Measurements from ENCODE around the gene KIR2DL4.

The KIR2DL4 gene

DNA sequence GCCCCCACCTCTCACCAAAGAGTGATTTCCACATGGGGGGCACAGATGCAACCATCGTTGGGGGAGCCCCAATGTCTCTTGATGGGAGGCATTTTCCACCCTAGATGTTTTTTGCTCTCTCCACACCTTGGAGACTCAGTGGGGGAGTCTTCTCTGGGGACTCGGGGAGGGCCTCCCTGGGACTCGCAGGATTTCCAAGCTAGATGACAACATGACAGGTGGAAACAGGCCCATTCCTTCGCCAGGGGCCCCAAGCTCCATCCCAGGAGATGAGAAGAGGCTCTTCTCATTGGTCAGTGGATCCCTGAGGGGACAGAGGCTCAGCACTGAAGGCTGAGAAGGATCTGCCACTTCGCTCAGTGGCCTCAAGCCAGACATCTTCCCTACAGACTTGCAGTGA lies 12.7 kb upstream of the KIR2DL4 start:
- no peak overlapping the region for H4K5ac ChIP-seq (ENCODE audit: low read length)
- no peaks in the 10 kb centered on the region for H3K27me3 ChIP-seq (ENCODE audit: insufficient read depth, low read length, poor library complexity)
- H3K4me1 ChIP-seq (ENCODE audit: control insufficient read depth, low read depth, low read length): no peaks in the 10 kb centered on the region
- H3K27ac ChIP-seq (ENCODE audit: low read depth, low read length): no peak overlapping the region
- no peaks in the 10 kb centered on the region for H3K79me1 ChIP-seq (ENCODE audit: low read length)
- H3K23ac ChIP-seq (ENCODE audit: low read length): no peak overlapping the region
- H3K79me2 ChIP-seq (ENCODE audit: control insufficient read depth, insufficient read depth, low read length): no peaks in the 10 kb centered on the region
- no CpG with 5 or more reads among the region's 5 CpGs for WGBS (ENCODE audit: extremely low coverage, insufficient coverage, low lambda C conversion rate)
- H4K8ac ChIP-seq (ENCODE audit: low read depth, low read length): no peak overlapping the region
- no peak overlapping the region for H2BK15ac ChIP-seq (replicated peaks; ENCODE audit: low read depth)
- H2BK120ac ChIP-seq (ENCODE audit: low read depth, low read length): no peak overlapping the region
- no peak overlapping the region for H3K4me2 ChIP-seq (ENCODE audit: low read length)
- no peak overlapping the region for H2AK5ac ChIP-seq (ENCODE audit: low read length)
- H3K56ac ChIP-seq (ENCODE audit: low read length): no peak overlapping the region
- H3K9ac ChIP-seq (ENCODE audit: low read length): no peak overlapping the region
- no peak overlapping the region for H2BK5ac ChIP-seq (ENCODE audit: low read length)
- no peak overlapping the region for H3K4me3 ChIP-seq (ENCODE audit: low read length)
- H3K4ac ChIP-seq (ENCODE audit: low read depth, low read length): no peak overlapping the region
- DNase-seq: no peak
- H3K18ac ChIP-seq (ENCODE audit: low read length): no peak overlapping the region
- H3K36me3 ChIP-seq (ENCODE audit: control insufficient read depth, insufficient read depth, low read length): no peaks in the 10 kb centered on the region

- H3K9ac ChIP-seq (ENCODE audit: low read length): no peak overlapping the region
Measured at GRCh38 chr19:54791476-54791875, 11.9 kb upstream of the KIR2DL4 start.

GRCh38 chr19:54792814-54793213 lies 10.6 kb upstream of the KIR2DL4 start:
- Histone ChIP-seq H3K27ac (ENCODE audit: low read depth, low read length) (no peak overlapping the region), H3K36me3 (ENCODE audit: control insufficient read depth, insufficient read depth, low read length) (no peaks in the 10 kb centered on the region), H2AK5ac (ENCODE audit: low read length) (no peak overlapping the region), H4K8ac (ENCODE audit: low read depth, low read length) (no peak overlapping the region), H2BK120ac (ENCODE audit: low read depth, low read length) (no peak overlapping the region), H3K79me2 (ENCODE audit: control insufficient read depth, insufficient read depth, low read length) (no peaks in the 10 kb centered on the region), H3K9ac (ENCODE audit: low read length) (no peak overlapping the region), H2BK5ac (ENCODE audit: low read length) (no peak overlapping the region), H3K79me1 (ENCODE audit: low read length) (no peaks in the 10 kb centered on the region), H3K4me1 (ENCODE audit: control insufficient read depth, low read depth, low read length) (no peaks in the 10 kb centered on the region), H3K4ac (ENCODE audit: low read depth, low read length) (no peak overlapping the region), H2BK15ac (replicated peaks; ENCODE audit: low read depth) (no peak overlapping the region), H3K27me3 (ENCODE audit: insufficient read depth, low read length, poor library complexity) (no peaks in the 10 kb centered on the region), H3K56ac (ENCODE audit: low read length) (no peak overlapping the region), H3K4me3 (ENCODE audit: low read length) (no peak overlapping the region), H4K5ac (ENCODE audit: low read length) (no peak overlapping the region), H3K23ac (ENCODE audit: low read length) (no peak overlapping the region), H3K4me2 (ENCODE audit: low read length) (no peak overlapping the region), H3K18ac (ENCODE audit: low read length) (no peak overlapping the region)
- DNase-seq: no peak
- no CpG with 5 or more reads among the region's 8 CpGs for WGBS (ENCODE audit: extremely low coverage, insufficient coverage, low lambda C conversion rate)

More at GRCh38 chr19:54791476-54791875, 11.9 kb upstream of the KIR2DL4 start:
- Histone ChIP-seq H3K23ac (ENCODE audit: low read length) (no peak overlapping the region), H3K4me1 (ENCODE audit: control insufficient read depth, low read depth, low read length) (no peaks in the 10 kb centered on the region), H4K5ac (ENCODE audit: low read length) (no peak overlapping the region), H3K4me3 (ENCODE audit: low read length) (no peak overlapping the region), H2BK5ac (ENCODE audit: low read length) (no peak overlapping the region), H3K18ac (ENCODE audit: low read length) (no peak overlapping the region), H3K4ac (ENCODE audit: low read depth, low read length) (no peak overlapping the region), H3K27ac (ENCODE audit: low read depth, low read length) (no peak overlapping the region), H3K79me1 (ENCODE audit: low read length) (no peaks in the 10 kb centered on the region), H3K56ac (ENCODE audit: low read length) (no peak overlapping the region), H4K8ac (ENCODE audit: low read depth, low read length) (no peak overlapping the region), H3K4me2 (ENCODE audit: low read length) (no peak overlapping the region), H3K27me3 (ENCODE audit: insufficient read depth, low read length, poor library complexity) (no peaks in the 10 kb centered on the region), H2BK120ac (ENCODE audit: low read depth, low read length) (no peak overlapping the region), H3K36me3 (ENCODE audit: control insufficient read depth, insufficient read depth, low read length) (no peaks in the 10 kb centered on the region), H3K79me2 (ENCODE audit: control insufficient read depth, insufficient read depth, low read length) (no peaks in the 10 kb centered on the region), H2BK15ac (replicated peaks; ENCODE audit: low read depth) (no peak overlapping the region), H2AK5ac (ENCODE audit: low read length) (no peak overlapping the region)
- WGBS (ENCODE audit: extremely low coverage, insufficient coverage, low lambda C conversion rate): no CpG with 5 or more reads among the region's 6 CpGs
- DNase-seq: no peak

DNA sequence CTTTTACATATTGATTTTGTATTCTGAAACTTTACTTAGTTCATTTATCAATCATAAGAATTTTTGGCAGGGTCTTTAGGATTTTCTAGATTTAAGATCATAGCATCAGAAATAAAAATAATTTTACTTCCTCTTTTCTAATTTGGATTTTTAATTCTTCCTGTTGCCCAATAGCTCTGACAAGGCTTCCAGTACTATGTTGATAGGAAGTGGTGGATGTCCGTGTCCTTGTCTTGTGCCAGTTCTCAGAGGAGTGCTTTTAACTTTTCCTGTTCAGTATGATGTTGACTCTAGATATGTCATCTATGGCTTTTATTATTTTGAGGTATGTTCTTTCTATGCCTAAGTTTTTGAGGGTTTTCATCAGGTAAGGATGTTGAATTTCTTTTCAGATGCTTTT lies 7.7 kb upstream of the KIR2DL4 start:
- no CpG with 5 or more reads among the region's 1 CpG for WGBS (ENCODE audit: extremely low coverage, insufficient coverage, low lambda C conversion rate)
- Histone ChIP-seq H3K27ac (ENCODE audit: low read depth, low read length) (no peak overlapping the region), H3K36me3 (ENCODE audit: control insufficient read depth, insufficient read depth, low read length) (no peaks in the 10 kb centered on the region), H3K4me2 (ENCODE audit: low read length) (no peak overlapping the region), H3K4me1 (ENCODE audit: control insufficient read depth, low read depth, low read length) (no peaks in the 10 kb centered on the region), H3K56ac (ENCODE audit: low read length) (no peak overlapping the region), H3K79me1 (ENCODE audit: low read length) (no peaks in the 10 kb centered on the region), H3K18ac (ENCODE audit: low read length) (no peak overlapping the region), H3K9ac (ENCODE audit: low read length) (no peak overlapping the region), H2AK5ac (ENCODE audit: low read length) (no peak overlapping the region), H3K79me2 (ENCODE audit: control insufficient read depth, insufficient read depth, low read length) (no peaks in the 10 kb centered on the region), H3K4ac (ENCODE audit: low read depth, low read length) (no peak overlapping the region), H4K5ac (ENCODE audit: low read length) (no peak overlapping the region), H2BK15ac (replicated peaks; ENCODE audit: low read depth) (no peak overlapping the region), H4K8ac (ENCODE audit: low read depth, low read length) (no peak overlapping the region), H3K27me3 (ENCODE audit: insufficient read depth, low read length, poor library complexity) (no peaks in the 10 kb centered on the region), H2BK120ac (ENCODE audit: low read depth, low read length) (no peak overlapping the region), H3K23ac (ENCODE audit: low read length) (no peak overlapping the region), H3K4me3 (ENCODE audit: low read length) (no peak overlapping the region), H2BK5ac (ENCODE audit: low read length) (no peak overlapping the region)
- DNase-seq: no peak

- H2BK5ac ChIP-seq (ENCODE audit: low read length): no peak overlapping the region
- H3K56ac ChIP-seq (ENCODE audit: low read length): no peak overlapping the region
- no peak overlapping the region for H2BK120ac ChIP-seq (ENCODE audit: low read depth, low read length)
- no peak overlapping the region for H3K23ac ChIP-seq (ENCODE audit: low read length)
- no peaks in the 10 kb centered on the region for H3K27me3 ChIP-seq (ENCODE audit: insufficient read depth, low read length, poor library complexity)
- no peak overlapping the region for H4K5ac ChIP-seq (ENCODE audit: low read length)
- H3K27ac ChIP-seq (ENCODE audit: low read depth, low read length): no peak overlapping the region
- no peaks in the 10 kb centered on the region for H3K79me2 ChIP-seq (ENCODE audit: control insufficient read depth, insufficient read depth, low read length)
- no peak for DNase-seq
- H3K36me3 ChIP-seq (ENCODE audit: control insufficient read depth, insufficient read depth, low read length): no peaks in the 10 kb centered on the region
- no peak overlapping the region for H4K8ac ChIP-seq (ENCODE audit: low read depth, low read length)
- no peaks in the 10 kb centered on the region for H3K79me1 ChIP-seq (ENCODE audit: low read length)
- no peak overlapping the region for H3K18ac ChIP-seq (ENCODE audit: low read length)
- no peaks in the 10 kb centered on the region for H3K4me1 ChIP-seq (ENCODE audit: control insufficient read depth, low read depth, low read length)
- WGBS (ENCODE audit: extremely low coverage, insufficient coverage, low lambda C conversion rate): no CpG with 5 or more reads among the region's 5 CpGs
- H3K9ac ChIP-seq (ENCODE audit: low read length): no peak overlapping the region
- no peak overlapping the region for H3K4me3 ChIP-seq (ENCODE audit: low read length)
- H2BK15ac ChIP-seq (replicated peaks; ENCODE audit: low read depth): no peak overlapping the region
- H3K4me2 ChIP-seq (ENCODE audit: low read length): no peak overlapping the region
- no peak overlapping the region for H3K4ac ChIP-seq (ENCODE audit: low read depth, low read length)
- H2AK5ac ChIP-seq (ENCODE audit: low read length): no peak overlapping the region
Measured at GRCh38 chr19:54804101-54804500, 691 bp downstream of the KIR2DL4 start.

DNA sequence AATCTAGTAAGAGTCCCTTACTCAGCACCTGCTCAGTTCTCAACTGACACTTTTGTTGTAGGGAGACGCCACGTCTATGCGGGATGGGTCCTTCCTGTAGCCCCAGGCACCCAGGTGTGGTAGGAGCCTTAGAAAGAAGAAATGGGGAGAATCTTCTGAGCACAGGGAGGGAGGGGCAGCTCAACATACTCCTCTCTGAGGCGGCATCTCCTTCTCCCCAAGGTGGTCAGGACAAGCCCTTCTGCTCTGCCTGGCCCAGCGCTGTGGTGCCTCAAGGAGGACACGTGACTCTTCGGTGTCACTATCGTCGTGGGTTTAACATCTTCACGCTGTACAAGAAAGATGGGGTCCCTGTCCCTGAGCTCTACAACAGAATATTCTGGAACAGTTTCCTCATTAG lies 1.2 kb downstream of the KIR2DL4 start:
- H3K18ac ChIP-seq (ENCODE audit: low read length): no peak overlapping the region
- WGBS (ENCODE audit: extremely low coverage, insufficient coverage, low lambda C conversion rate): no CpG with 5 or more reads among the region's 10 CpGs
- H3K23ac ChIP-seq (ENCODE audit: low read length): no peak overlapping the region

More for the DNA sequence above, 1.2 kb downstream of the KIR2DL4 start:
- Histone ChIP-seq H3K9ac (ENCODE audit: low read length) (no peak overlapping the region), H3K79me1 (ENCODE audit: low read length) (no peaks in the 10 kb centered on the region), H3K79me2 (ENCODE audit: control insufficient read depth, insufficient read depth, low read length) (no peaks in the 10 kb centered on the region), H3K4me1 (ENCODE audit: control insufficient read depth, low read depth, low read length) (no peaks in the 10 kb centered on the region), H3K4ac (ENCODE audit: low read depth, low read length) (no peak overlapping the region), H3K4me2 (ENCODE audit: low read length) (no peak overlapping the region), H3K27ac (ENCODE audit: low read depth, low read length) (no peak overlapping the region), H2BK15ac (replicated peaks; ENCODE audit: low read depth) (no peak overlapping the region), H3K4me3 (ENCODE audit: low read length) (no peak overlapping the region), H3K27me3 (ENCODE audit: insufficient read depth, low read length, poor library complexity) (no peaks in the 10 kb centered on the region), H2BK5ac (ENCODE audit: low read length) (no peak overlapping the region), H4K8ac (ENCODE audit: low read depth, low read length) (no peak overlapping the region), H4K5ac (ENCODE audit: low read length) (no peak overlapping the region), H3K56ac (ENCODE audit: low read length) (no peak overlapping the region), H3K36me3 (ENCODE audit: control insufficient read depth, insufficient read depth, low read length) (no peaks in the 10 kb centered on the region), H2BK120ac (ENCODE audit: low read depth, low read length) (no peak overlapping the region), H2AK5ac (ENCODE audit: low read length) (no peak overlapping the region)
- no peak for DNase-seq
